HUES48 (cell line): ENCODE results near the gene HEYL.

Experiments
- H3K27ac ChIP-seq: one replicate; pipeline ENCODE4 v1.7.0; 2013; ENCODE audit warnings: low read depth, low read length, inconsistent platforms
- H3K27me3 ChIP-seq: 2 replicates; pipeline ENCODE4 v1.6.1; 2013; ENCODE audit warnings: mild to moderate bottlenecking, low read length; ENCODE audit not compliant: control insufficient read depth, insufficient read depth
- H3K36me3 ChIP-seq: 2 replicates; pipeline ENCODE4 v1.6.1; 2013; ENCODE audit warnings: low read length; ENCODE audit not compliant: control insufficient read depth, insufficient read depth
- H3K4me1 ChIP-seq: 2 replicates; pipeline ENCODE4 v1.6.1; 2013; ENCODE audit warnings: mild to moderate bottlenecking, low read length; ENCODE audit not compliant: control insufficient read depth, insufficient read depth
- H3K4me3 ChIP-seq: 2 replicates; pipeline ENCODE4 v1.5.1; 2013; ENCODE audit warnings: mild to moderate bottlenecking, low read depth, low read length
- H3K9ac ChIP-seq: 2 replicates; pipeline ENCODE4 v1.6.1; 2013; ENCODE audit warnings: mild to moderate bottlenecking, low read depth, low read length, moderate library complexity
- H3K9me3 ChIP-seq: 2 replicates; pipeline ENCODE4 v1.6.1; 2013; ENCODE audit warnings: low read length; ENCODE audit not compliant: control insufficient read depth, insufficient read depth

HEYL gene

GRCh38 chr1:39678889-39679288, 39.4 kb upstream of the HEYL start:
- Histone ChIP-seq H3K4me1 (no peaks in the 10 kb centered on the region), H3K27me3 (peaks cover 98% of the 10 kb centered on the region)

GRCh38 chr1:39677645-39678044, 38.2 kb upstream of the HEYL start:
- H3K9me3 ChIP-seq = no peaks in the 10 kb centered on the region
- no peak overlapping the region for H3K27ac ChIP-seq
- peaks cover 98% of the 10 kb centered on the region for H3K27me3 ChIP-seq
- H3K36me3 ChIP-seq = no peaks in the 10 kb centered on the region
- H3K4me1 ChIP-seq = no peaks in the 10 kb centered on the region
- no peak overlapping the region for H3K4me3 ChIP-seq
- H3K9ac ChIP-seq = no peak overlapping the region

More at GRCh38 chr1:39678889-39679288, 39.4 kb upstream of the HEYL start:
- no peaks in the 10 kb centered on the region for H3K9me3 ChIP-seq
- H3K27ac ChIP-seq = no peak overlapping the region
- H3K4me3 ChIP-seq = no peak overlapping the region
- H3K9ac ChIP-seq = no peak overlapping the region
- H3K36me3 ChIP-seq = no peaks in the 10 kb centered on the region

- no peaks in the 10 kb centered on the region for H3K4me1 ChIP-seq
- no peaks in the 10 kb centered on the region for H3K9me3 ChIP-seq
- H3K36me3 ChIP-seq = no peaks in the 10 kb centered on the region
- H3K27ac ChIP-seq = no peak overlapping the region
- H3K27me3 ChIP-seq = peaks cover 98% of the 10 kb centered on the region
- no peak overlapping the region for H3K9ac ChIP-seq
- H3K4me3 ChIP-seq = no peak overlapping the region
Observed at GRCh38 chr1:39676948-39677548, 37.6 kb upstream of the HEYL start.

GRCh38 chr1:39675220-39675619, 35.8 kb upstream of the HEYL start:
- Histone ChIP-seq H3K9me3 (no peaks in the 10 kb centered on the region), H3K27ac (no peak overlapping the region), H3K9ac (no peak overlapping the region), H3K27me3 (peaks cover 98% of the 10 kb centered on the region), H3K4me1 (no peaks in the 10 kb centered on the region), H3K4me3 (no peak overlapping the region), H3K36me3 (no peaks in the 10 kb centered on the region)

- Histone ChIP-seq H3K4me3 (no peak overlapping the region), H3K4me1 (no peaks in the 10 kb centered on the region), H3K27me3 (peaks cover 98% of the 10 kb centered on the region), H3K9ac (no peak overlapping the region), H3K36me3 (no peaks in the 10 kb centered on the region), H3K27ac (no peak overlapping the region), H3K9me3 (no peaks in the 10 kb centered on the region)
Observed at GRCh38 chr1:39673215-39673614, 33.8 kb upstream of the HEYL start.

- Histone ChIP-seq H3K4me3 (peak overlapping the region; percentile 47), H3K9ac (no peak overlapping the region), H3K27me3 (peaks cover 98% of the 10 kb centered on the region), H3K9me3 (no peaks in the 10 kb centered on the region), H3K27ac (no peak overlapping the region), H3K36me3 (no peaks in the 10 kb centered on the region), H3K4me1 (no peaks in the 10 kb centered on the region)
Observed at GRCh38 chr1:39672551-39672947, 33.1 kb upstream of the HEYL start.

GRCh38 chr1:39671793-39672550, 32.5 kb upstream of the HEYL start, which contains the start of gene NT5C1A:
TSS of gene NT5C1A (minus strand) at chr1:39672107. CDS start at chr1:39672038, 69 bp downstream.
- Histone ChIP-seq H3K4me3 (peak within 1 kb of the TSS; percentile 47), H3K27ac (no peak within 1 kb of the TSS), H3K4me1 (no peaks in the 10 kb centered on the region), H3K9me3 (no peaks in the 10 kb centered on the region), H3K27me3 (peaks cover 98% of the 10 kb centered on the region), H3K9ac (no peak within 1 kb of the TSS), H3K36me3 (no peaks in the 10 kb centered on the region)

- Histone ChIP-seq H3K4me1 (no peaks in the 10 kb centered on the region), H3K27ac (no peak overlapping the region), H3K36me3 (no peaks in the 10 kb centered on the region), H3K27me3 (peaks cover 98% of the 10 kb centered on the region), H3K4me3 (peak overlapping the region; percentile 47), H3K9ac (no peak overlapping the region), H3K9me3 (no peaks in the 10 kb centered on the region)
Observed at GRCh38 chr1:39671433-39671792, 32.0 kb upstream of the HEYL start.

GRCh38 chr1:39670689-39671088, 31.2 kb upstream of the HEYL start:
- no peaks in the 10 kb centered on the region for H3K4me1 ChIP-seq
- H3K9ac ChIP-seq = no peak overlapping the region
- H3K9me3 ChIP-seq = no peaks in the 10 kb centered on the region
- H3K27ac ChIP-seq = no peak overlapping the region
- peaks cover 99% of the 10 kb centered on the region for H3K27me3 ChIP-seq
- no peaks in the 10 kb centered on the region for H3K36me3 ChIP-seq
- no peak overlapping the region for H3K4me3 ChIP-seq

GRCh38 chr1:39668894-39669293, 29.5 kb upstream of the HEYL start:
- H3K27me3 ChIP-seq = peaks cover 98% of the 10 kb centered on the region

GRCh38 chr1:39668111-39668510, 28.7 kb upstream of the HEYL start:
- peaks cover 98% of the 10 kb centered on the region for H3K27me3 ChIP-seq
- H3K9me3 ChIP-seq = no peaks in the 10 kb centered on the region
- no peaks in the 10 kb centered on the region for H3K36me3 ChIP-seq
- no peak overlapping the region for H3K27ac ChIP-seq
- no peak overlapping the region for H3K4me3 ChIP-seq
- no peak overlapping the region for H3K9ac ChIP-seq
- H3K4me1 ChIP-seq = no peaks in the 10 kb centered on the region

More at GRCh38 chr1:39668894-39669293, 29.5 kb upstream of the HEYL start:
- Histone ChIP-seq H3K36me3 (no peaks in the 10 kb centered on the region), H3K4me3 (no peak overlapping the region), H3K27ac (no peak overlapping the region), H3K9me3 (no peaks in the 10 kb centered on the region), H3K9ac (no peak overlapping the region), H3K4me1 (no peaks in the 10 kb centered on the region)
